GM19035 (cell line): Measurements from ENCODE around the gene MS4A1.
"Not testable (repeated sequence)": the region's sequence is repeated elsewhere in the genome, so short reads cannot be mapped to it uniquely, and the experiment has no call there.

Experiments used
- ATAC-seq: cut with Tn5 transposase; IDR thresholded peaks from one replicate; pipeline ENCODE4 v1.9.1; 2021; ENCODE audit not compliant: unreplicated experiment

The MS4A1 gene

GRCh38 chr11:60500276-60500910 is 44.7 kb downstream of the MS4A1 start:
- ATAC-seq, result no peak

- no peak for ATAC-seq
Measured at GRCh38 chr11:60502221-60502775, 46.7 kb downstream of the MS4A1 start.

DNA sequence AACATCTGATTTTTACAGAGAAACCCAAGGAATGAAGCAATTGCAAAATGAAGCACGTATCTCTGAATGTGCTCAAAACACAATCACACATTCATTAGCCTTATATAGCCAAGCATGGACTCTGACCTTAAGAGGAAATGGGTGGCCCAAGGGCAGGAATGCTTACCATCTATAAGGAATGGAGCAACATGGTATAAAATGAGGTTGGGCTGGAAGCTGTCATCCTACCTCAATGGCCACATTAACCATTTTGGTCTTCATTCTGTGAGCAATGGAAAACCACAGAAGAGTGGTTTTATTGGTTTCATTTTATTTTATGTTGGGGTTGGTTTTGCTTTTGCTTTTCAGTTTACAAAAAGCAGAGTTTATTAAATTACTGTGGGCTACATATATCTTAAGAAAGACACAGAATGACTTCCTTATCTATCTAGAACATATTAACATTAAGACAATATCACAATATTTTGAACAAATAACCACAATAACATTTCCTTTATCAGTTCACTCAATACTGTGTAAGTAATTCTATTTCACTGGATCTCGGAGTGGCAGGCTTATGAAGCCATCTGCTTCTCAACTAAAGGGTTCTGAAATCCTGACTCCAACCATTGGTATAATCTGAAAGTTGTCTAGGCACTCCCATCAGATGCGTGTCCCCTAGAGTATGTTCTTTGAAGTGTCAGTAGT is 48.7 kb downstream of the MS4A1 start:
- no peak for ATAC-seq

DNA sequence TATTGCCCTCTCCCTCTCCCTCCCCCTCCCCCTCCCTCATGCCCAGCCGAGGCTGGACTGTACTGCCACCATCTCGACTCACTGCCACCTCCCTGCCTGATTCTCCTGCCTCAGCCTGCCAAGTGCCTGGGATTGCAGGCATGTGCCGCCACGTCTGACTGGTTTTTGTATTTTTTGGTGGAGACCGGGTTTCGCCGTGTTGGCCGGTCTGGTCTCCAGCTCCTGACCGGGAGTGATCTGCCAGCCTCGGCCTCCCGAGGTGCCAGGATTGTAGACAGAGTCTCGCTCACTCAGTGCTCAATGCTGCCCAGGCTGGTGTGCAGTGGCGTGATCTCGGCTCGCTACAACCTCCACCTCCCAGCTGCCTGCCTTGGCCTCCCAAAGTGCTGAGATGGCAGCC is 54.0 kb downstream of the MS4A1 start:
- ATAC-seq, result not testable (repeated sequence)

DNA sequence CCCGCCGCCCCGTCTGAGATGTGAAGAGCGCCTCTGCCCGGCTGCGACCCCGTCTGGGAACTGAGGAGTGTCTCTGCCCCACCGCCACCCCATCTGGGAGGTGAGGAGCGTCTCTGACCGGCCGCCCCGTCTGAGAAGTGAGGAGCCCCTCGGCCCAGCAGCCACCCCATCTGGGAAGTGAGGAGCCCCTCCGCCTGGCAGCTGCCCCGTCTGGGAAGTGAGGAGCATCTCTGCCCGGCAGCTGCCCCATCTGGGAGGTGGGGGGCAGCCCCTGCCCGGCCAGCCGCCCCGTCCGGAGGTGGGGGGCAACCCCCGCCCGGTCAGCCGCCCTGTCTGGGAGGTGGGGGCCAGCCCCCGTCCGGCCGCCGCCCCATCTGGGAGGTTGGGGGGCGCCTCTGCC is 54.6 kb downstream of the MS4A1 start:
- not testable (repeated sequence) for ATAC-seq

DNA sequence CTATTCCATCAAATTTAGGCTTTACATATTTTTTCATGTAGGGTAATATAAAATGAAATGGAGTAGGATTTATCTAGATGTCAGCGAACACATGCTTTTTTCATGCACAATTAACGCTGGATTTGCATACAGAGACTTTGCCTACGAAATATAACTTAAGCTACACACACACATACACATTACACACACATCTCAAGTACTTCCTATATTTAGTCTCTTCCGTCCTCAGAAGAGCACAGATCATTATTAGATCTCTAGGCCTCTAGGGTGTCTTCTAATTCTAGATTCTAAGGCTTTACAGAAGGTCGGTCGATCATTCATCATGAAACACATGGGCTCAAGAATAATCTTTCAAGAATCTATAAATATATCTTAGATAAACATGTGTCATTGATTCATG is 55.7 kb downstream of the MS4A1 start:
- no peak for ATAC-seq

GRCh38 chr11:60512651-60513225 is 57.1 kb downstream of the MS4A1 start:
- no peak for ATAC-seq

- no peak for ATAC-seq
Measured at GRCh38 chr11:60513496-60514460, 58.1 kb downstream of the MS4A1 start.

GRCh38 chr11:60515144-60515855 is 59.7 kb downstream of the MS4A1 start, which contains the start of gene MS4A13:
MS4A13 (plus strand) TSS chr11:60515392; CDS start chr11:60518084, 2,692 bp downstream.
- ATAC-seq, result no peak
